Measurements from ENCODE around the gene C1orf159. TPM values are rescaled to one million over a fixed set of nuclear protein-coding genes. Genes with fewer than 3 reads are reported as not detected.

C1orf159 gene
- total and polyA plus RNA-seq, 10 of the 15 experiments (the other 5 are each of a cell fraction or from before 2014, with no cell fraction given), result 0.11 to 23.4 (median 8.0) TPM

DNA sequence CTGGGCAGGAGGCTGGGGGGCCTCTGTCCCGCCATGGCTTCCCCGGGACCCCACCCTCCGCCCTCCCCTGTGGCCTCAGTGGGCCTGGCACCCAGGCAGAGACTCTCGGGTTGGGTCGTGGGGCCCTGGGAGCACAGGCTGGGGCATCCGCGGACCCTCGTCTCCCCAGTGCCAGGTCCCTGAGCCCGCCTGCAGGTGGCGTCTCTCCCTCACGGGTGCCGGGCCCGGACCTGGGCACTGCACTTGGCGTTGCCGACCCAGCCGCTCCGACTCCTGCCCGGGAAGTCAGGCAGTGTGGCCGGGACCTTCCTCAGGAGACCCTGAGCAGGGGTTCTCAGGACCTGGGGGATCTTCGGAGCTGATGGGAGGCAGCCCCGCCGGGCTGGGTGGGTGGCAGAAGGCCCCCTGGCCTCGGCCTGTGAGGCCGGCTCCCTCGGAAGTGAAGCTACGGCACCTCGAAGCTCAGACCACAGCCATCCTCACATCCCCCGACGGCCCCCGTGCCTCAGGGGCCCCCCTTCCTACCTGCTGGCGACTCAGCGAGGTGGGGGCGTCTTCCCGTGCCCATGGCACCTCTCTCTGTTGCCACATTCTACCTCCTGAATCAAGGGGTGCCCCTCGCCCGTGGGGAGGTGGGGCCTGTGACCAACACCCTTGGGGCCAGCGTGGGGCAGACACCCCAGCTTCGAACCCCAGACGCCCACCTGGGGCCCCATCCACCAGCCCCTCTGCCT, 6.4 kb upstream of the C1orf159 start (continued):
- TF ChIP-seq BACH1 (IDR thresholded peaks at IDR 0.05; ENCODE audit: borderline replicate concordance), result peak; percentile 19; the same call in 1 of the 2 replicates
- TF ChIP-seq, protein P1, sequence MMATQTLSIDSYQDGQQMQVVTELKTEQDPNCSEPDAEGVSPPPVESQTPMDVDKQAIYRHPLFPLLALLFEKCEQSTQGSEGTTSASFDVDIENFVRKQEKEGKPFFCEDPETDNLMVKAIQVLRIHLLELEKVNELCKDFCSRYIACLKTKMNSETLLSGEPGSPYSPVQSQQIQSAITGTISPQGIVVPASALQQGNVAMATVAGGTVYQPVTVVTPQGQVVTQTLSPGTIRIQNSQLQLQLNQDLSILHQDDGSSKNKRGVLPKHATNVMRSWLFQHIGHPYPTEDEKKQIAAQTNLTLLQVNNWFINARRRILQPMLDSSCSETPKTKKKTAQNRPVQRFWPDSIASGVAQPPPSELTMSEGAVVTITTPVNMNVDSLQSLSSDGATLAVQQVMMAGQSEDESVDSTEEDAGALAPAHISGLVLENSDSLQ (IDR thresholded peaks at IDR 0.05), result no peak
- TF ChIP-seq IKZF1 (conservative IDR thresholded peaks at IDR 0.05), result peak; percentile 69
- no peak for TF ChIP-seq ELK1 (IDR thresholded peaks at IDR 0.05; ENCODE audit: low read depth, low read length)
- TF ChIP-seq IRF3 (IDR thresholded peaks at IDR 0.05), result 0 out of 2 replicates have a peak, but pooled peaks have one; percentile 24
- TF ChIP-seq MEF2A (IDR thresholded peaks at IDR 0.05; ENCODE audit: insufficient read depth, low read depth, low read length), result no peak
- peak; percentile 30; the same call in 1 of the 2 replicates for TF ChIP-seq NR2F1 (conservative IDR thresholded peaks at IDR 0.05)
- TF ChIP-seq NBN (IDR thresholded peaks at IDR 0.05), result 0 out of 2 replicates have a peak, but pooled peaks have one; percentile 45
- TF ChIP-seq RELA (IDR thresholded peaks at IDR 0.05; ENCODE audit: borderline replicate concordance, partially characterized antibody), result no peak
- no peak for TF ChIP-seq POU2F2 (IDR thresholded peaks at IDR 0.05; ENCODE audit: borderline replicate concordance, low read depth, low read length)
- no peak for TF ChIP-seq SRF (IDR thresholded peaks at IDR 0.05; ENCODE audit: low read depth in 2 of 2, low read length in 2 of 2)
- no peak for TF ChIP-seq SPI1 (IDR thresholded peaks at IDR 0.05; ENCODE audit: borderline replicate concordance, insufficient read depth, low read depth, low read length)
- no peak for TF ChIP-seq NFXL1 (IDR thresholded peaks at IDR 0.05; ENCODE audit: borderline replicate concordance)
- peak; percentile 45; the same call in 1 of the 2 replicates for TF ChIP-seq RB1 (IDR thresholded peaks at IDR 0.05; ENCODE audit: borderline replicate concordance)
- no peak for TF ChIP-seq PML (IDR thresholded peaks at IDR 0.05; ENCODE audit: low read length)
- no peak for TF ChIP-seq NRF1 (conservative IDR thresholded peaks at IDR 0.05; ENCODE audit: low read depth, low read length)
- TF ChIP-seq EZH2 (IDR thresholded peaks at IDR 0.05; ENCODE audit: borderline replicate concordance, control insufficient read depth, low read depth, low read length), result no peak

All from GM12878 (cell line).